Tibial nerve (tissue), 4 donors: ENCODE measurements around the gene PIEZO2. TPM values are rescaled to one million over a fixed set of nuclear protein-coding genes. Genes with fewer than 3 reads are reported as not detected.
A peak's percentile ranks its signal among the peaks of the same experiment; 100 is the strongest.
"Not testable (repeated sequence)": the region's sequence is repeated elsewhere in the genome, so short reads cannot be mapped to it uniquely, and the experiment has no call there.

Experiments used
- DNase-seq, 2 donors: peaks; one replicate each; pipeline ENCODE4 v3.0.0-alpha.2; 2019; ENCODE audit warnings: low spot score in 2 of 2
- H3K27ac ChIP-seq, 4 donors: fragments of 200-600 bp; sonication (generic) in 3 of 4; one replicate each; pipeline ENCODE4 v1.5.1; 2017 to 2019; ENCODE audit warnings: mild to moderate bottlenecking in 1 of 4
- H3K27me3 ChIP-seq, 2 donors: fragments of 200-600 bp; sonication (generic) in 1 of 2; one replicate each; pipeline versions ENCODE4 v1.5.1 to v1.6.0; 2017 to 2019
- H3K36me3 ChIP-seq, 3 donors: fragments of 200-600 bp; sonication (generic); one replicate each; pipeline ENCODE4 v1.5.1; 2018 to 2019
- H3K4me1 ChIP-seq, 4 donors: fragments of 200-600 bp; sonication (generic) in 3 of 4; one replicate each; pipeline ENCODE4 v1.5.1; 2017 to 2019
- H3K4me3 ChIP-seq, 4 donors: fragments of 200-600 bp; sonication (generic) in 3 of 4; one replicate each; pipeline ENCODE4 v1.5.1; 2017 to 2019; ENCODE audit warnings: mild to moderate bottlenecking in 1 of 4, moderate library complexity in 1 of 4
- H3K9me3 ChIP-seq, 4 donors: fragments of 200-600 bp; sonication (generic) in 3 of 4; one replicate each; pipeline ENCODE4 v1.5.1; 2017 to 2019
- CTCF ChIP-seq, 5 experiments: fragments of 200-600 bp in 3 of 5; fragments of 450-650 bp in 2 of 5; sonication (generic) in 3 of 5; IDR thresholded peaks; one replicate each; pipeline ENCODE4 v1.5.1; 2016 to 2019; ENCODE audit warnings: antibody characterized with exemption in 5 of 5, mild to moderate bottlenecking in 3 of 5, moderate library complexity in 2 of 5
- EP300 ChIP-seq, 2 donors: sonication (generic); formaldehyde crosslinking; IDR thresholded peaks; one replicate each; pipeline ENCODE4 v1.6.1; 2017; ENCODE audit warnings: antibody characterized with exemption in 2 of 2, mild to moderate bottlenecking in 1 of 2
- POLR2A ChIP-seq, 2 donors: fragments of 450-650 bp; IDR thresholded peaks; one replicate each; pipeline ENCODE4 v1.6.1; 2017; ENCODE audit warnings: antibody characterized with exemption in 2 of 2, mild to moderate bottlenecking in 2 of 2, moderate library complexity in 2 of 2
- WGBS, 2 donors: methylation state at CpG; one replicate each; pipeline ENCODE4 v1.1.5; 2018; 5-methylcytosine and 5-hydroxymethylcytosine counted together
- total RNA-seq, 4 donors: library from RNA; depleted of rRNA; stranded (reverse); fragments of >200 nt; gene quantifications; one replicate each; pipeline ENCODE4 v1.1.0, GENCODE V29; 2016

PIEZO2 gene
- total RNA-seq, 4 donors from 2014 or later, result 17.0 to 27.7 (median 22.3) TPM

DNA sequence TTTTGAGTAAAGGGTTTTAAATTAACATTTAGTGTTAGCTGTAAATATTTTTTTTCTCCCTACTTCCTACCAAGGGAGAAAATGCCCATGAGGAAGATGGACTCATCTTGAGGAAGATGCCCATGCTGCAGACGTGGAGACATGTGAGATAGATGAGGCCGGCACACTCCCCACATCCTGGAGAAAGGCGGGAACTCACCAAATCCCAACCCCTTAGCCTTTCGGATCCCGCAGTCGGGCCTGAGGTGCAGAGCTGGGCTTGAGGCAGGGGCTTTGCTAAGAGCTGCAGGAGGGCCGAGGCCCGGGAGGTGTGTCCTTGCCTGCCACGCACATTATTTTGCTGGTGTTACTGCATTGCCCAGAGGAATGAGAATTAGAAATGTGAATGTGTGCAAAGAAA lies 485.6 kb downstream of the PIEZO2 start:
- no peak overlapping the region for H3K27ac ChIP-seq
- no peaks in the 10 kb centered on the region for H3K36me3 ChIP-seq
- no peaks in the 10 kb centered on the region for H3K27me3 ChIP-seq
- no peak for DNase-seq
- H3K9me3 ChIP-seq, result no peaks in the 10 kb centered on the region
- no peak overlapping the region for H3K4me3 ChIP-seq
- TF ChIP-seq CTCF (IDR thresholded peaks at IDR 0.05) (no peak), POLR2A (IDR thresholded peaks at IDR 0.05) (no peak), EP300 (IDR thresholded peaks at IDR 0.05) (no peak)
- peaks cover 0 to 26% (median 4%) of the 10 kb centered on the region in 4 donors for H3K4me1 ChIP-seq
- WGBS, 2 donors, result 68 to 76% methylated on average over 9 of the region's 9 CpGs

GRCh38 chr18:10661317-10661716 lies 488.1 kb downstream of the PIEZO2 start:
- H3K4me1 ChIP-seq, result peaks cover 0 to 26% (median 4%) of the 10 kb centered on the region in 4 donors
- H3K27ac ChIP-seq, result peak overlapping the region in 3 of 4 donors; percentile 50 to 81 (median 63)
- TF ChIP-seq EP300 (IDR thresholded peaks at IDR 0.05) (no peak), CTCF (IDR thresholded peaks at IDR 0.05) (no peak)
- H3K27me3 ChIP-seq, result no peaks in the 10 kb centered on the region
- H3K4me3 ChIP-seq, result no peak overlapping the region
- DNase-seq, result peak in 1 of 2 donors; percentile 27
- no peaks in the 10 kb centered on the region for H3K9me3 ChIP-seq
- no peaks in the 10 kb centered on the region for H3K36me3 ChIP-seq
- WGBS, 2 donors, result 75 to 82% methylated on average over 2 of the region's 2 CpGs

- H3K4me3 ChIP-seq, result peak overlapping the region in 1 of 4 donors; percentile 21
- WGBS, 2 donors, result 26 to 27% methylated on average over 13 of the region's 13 CpGs
- peak; percentile 44 to 49 for DNase-seq
These were observed 489.0 kb downstream of the PIEZO2 start for GRCh38 chr18:10660179-10660884.

GRCh38 chr18:10659594-10659993 lies 489.8 kb downstream of the PIEZO2 start:
- no peaks in the 10 kb centered on the region for H3K36me3 ChIP-seq
- H3K4me3 ChIP-seq, result no peak overlapping the region
- H3K9me3 ChIP-seq, result no peaks in the 10 kb centered on the region
- H3K27me3 ChIP-seq, result no peaks in the 10 kb centered on the region
- 45 to 50% methylated on average over 5 of the region's 5 CpGs for WGBS, 2 donors
- DNase-seq, result no peak
- peak overlapping the region in 2 of 4 donors; percentile 63 to 81 for H3K27ac ChIP-seq
- TF ChIP-seq EP300 (IDR thresholded peaks at IDR 0.05), result no peak
- TF ChIP-seq CTCF (IDR thresholded peaks at IDR 0.05), result no peak
- no peak for TF ChIP-seq POLR2A (IDR thresholded peaks at IDR 0.05)
- H3K4me1 ChIP-seq, result peaks cover 0 to 26% (median 4%) of the 10 kb centered on the region in 4 donors

More at GRCh38 chr18:10660179-10660884, 489.0 kb downstream of the PIEZO2 start:
- H3K27me3 ChIP-seq, result no peaks in the 10 kb centered on the region
- peak overlapping the region in 3 of 4 donors; percentile 50 to 81 (median 63) for H3K27ac ChIP-seq
- H3K4me1 ChIP-seq, result peaks cover 0 to 26% (median 4%) of the 10 kb centered on the region in 4 donors
- H3K36me3 ChIP-seq, result no peaks in the 10 kb centered on the region
- H3K9me3 ChIP-seq, result no peaks in the 10 kb centered on the region
- TF ChIP-seq POLR2A (IDR thresholded peaks at IDR 0.05) (no peak), EP300 (IDR thresholded peaks at IDR 0.05) (peak in 1 of 2 donors; percentile 45)

DNA sequence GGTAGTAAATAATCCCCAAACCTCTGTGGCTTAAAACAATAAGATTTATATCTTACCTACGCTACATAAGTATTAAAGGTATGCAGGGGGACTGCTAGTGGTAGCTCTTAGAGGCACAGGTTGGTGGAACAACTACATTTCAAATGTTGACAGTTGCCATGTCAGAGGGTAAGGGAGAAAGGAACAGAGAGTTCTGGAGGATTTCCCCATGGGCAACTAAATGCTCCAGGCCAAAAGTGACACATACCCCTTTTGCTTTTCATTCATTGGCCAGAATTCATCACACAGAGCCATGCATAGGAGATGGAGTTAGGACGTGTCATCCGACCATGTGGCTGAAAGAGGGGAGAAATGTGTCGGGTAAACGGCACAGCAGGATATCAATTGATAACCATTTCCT lies 490.4 kb downstream of the PIEZO2 start:
- Histone ChIP-seq H3K4me3 (no peak overlapping the region), H3K27me3 (no peaks in the 10 kb centered on the region), H3K9me3 (no peaks in the 10 kb centered on the region), H3K27ac (no peak overlapping the region), H3K36me3 (no peaks in the 10 kb centered on the region), H3K4me1 (peaks cover 0 to 26% (median 4%) of the 10 kb centered on the region in 4 donors)
- no peak for DNase-seq
- 74% methylated on average over 5 of the region's 5 CpGs for WGBS, 2 donors
- TF ChIP-seq CTCF (IDR thresholded peaks at IDR 0.05) (no peak), POLR2A (IDR thresholded peaks at IDR 0.05) (no peak), EP300 (IDR thresholded peaks at IDR 0.05) (no peak)

- H3K4me3 ChIP-seq, DNase-seq, H3K9me3 ChIP-seq, H3K27ac ChIP-seq, H3K36me3 ChIP-seq, H3K27me3 ChIP-seq, H3K4me1 ChIP-seq: not testable (repeated sequence)
- 59 to 90% methylated on average over 1 to 5 of the region's 5 CpGs for WGBS, 2 donors
These were observed 505.4 kb downstream of the PIEZO2 start for GRCh38 chr18:10644003-10644402.

- not testable (repeated sequence) for H3K4me3 ChIP-seq, H3K9me3 ChIP-seq, H3K27ac ChIP-seq, DNase-seq, H3K27me3 ChIP-seq, H3K36me3 ChIP-seq, H3K4me1 ChIP-seq
- no CpG with 5 or more reads among the region's 5 CpGs for WGBS, 2 donors
These were observed 506.3 kb downstream of the PIEZO2 start for GRCh38 chr18:10642915-10643524.

- not testable (repeated sequence) for DNase-seq, H3K36me3 ChIP-seq, H3K27me3 ChIP-seq, H3K9me3 ChIP-seq, H3K4me1 ChIP-seq, H3K4me3 ChIP-seq, H3K27ac ChIP-seq
- 76 to 93% methylated on average over 5 to 6 of the region's 6 CpGs for WGBS, 2 donors
These were observed 510.9 kb downstream of the PIEZO2 start for GRCh38 chr18:10638539-10638885.
